ENCODE measurements around the gene CACNA1C. TPM values are rescaled to one million over a fixed set of nuclear protein-coding genes. Genes with fewer than 3 reads are reported as not detected.

The CACNA1C gene
- total RNA-seq, 1 donor from 2014 or later, result 0.02 TPM

- H3K4me3 Mint-ChIP-seq, result no peak overlapping the region
- TF ChIP-seq, protein P1, sequence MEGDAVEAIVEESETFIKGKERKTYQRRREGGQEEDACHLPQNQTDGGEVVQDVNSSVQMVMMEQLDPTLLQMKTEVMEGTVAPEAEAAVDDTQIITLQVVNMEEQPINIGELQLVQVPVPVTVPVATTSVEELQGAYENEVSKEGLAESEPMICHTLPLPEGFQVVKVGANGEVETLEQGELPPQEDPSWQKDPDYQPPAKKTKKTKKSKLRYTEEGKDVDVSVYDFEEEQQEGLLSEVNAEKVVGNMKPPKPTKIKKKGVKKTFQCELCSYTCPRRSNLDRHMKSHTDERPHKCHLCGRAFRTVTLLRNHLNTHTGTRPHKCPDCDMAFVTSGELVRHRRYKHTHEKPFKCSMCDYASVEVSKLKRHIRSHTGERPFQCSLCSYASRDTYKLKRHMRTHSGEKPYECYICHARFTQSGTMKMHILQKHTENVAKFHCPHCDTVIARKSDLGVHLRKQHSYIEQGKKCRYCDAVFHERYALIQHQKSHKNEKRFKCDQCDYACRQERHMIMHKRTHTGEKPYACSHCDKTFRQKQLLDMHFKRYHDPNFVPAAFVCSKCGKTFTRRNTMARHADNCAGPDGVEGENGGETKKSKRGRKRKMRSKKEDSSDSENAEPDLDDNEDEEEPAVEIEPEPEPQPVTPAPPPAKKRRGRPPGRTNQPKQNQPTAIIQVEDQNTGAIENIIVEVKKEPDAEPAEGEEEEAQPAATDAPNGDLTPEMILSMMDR (IDR thresholded peaks at IDR 0.05), result no peak
- intact Hi-C loops (cut with micrococcal nuclease), result no loop called here
- ChIA-PET CTCF (no interaction called here), POLR2A (interaction anchor here (0.5 kb wide), 1 partner anchor 679 kb away, joined by 3 read pairs; no protein-coding TSS in a partner anchor)
- no peak for DNase-seq
- peaks cover 17% of the 10 kb centered on the region for H3K27me3 Mint-ChIP-seq
- H3K27ac Mint-ChIP-seq, result no peak overlapping the region
- H3K9me3 Mint-ChIP-seq, result no peaks in the 10 kb centered on the region
- H3K36me3 Mint-ChIP-seq (ENCODE audit: low read depth), result no peaks in the 10 kb centered on the region
- no peak for ATAC-seq (ENCODE audit: low read depth)
- no peaks in the 10 kb centered on the region for H3K4me1 Mint-ChIP-seq
These were observed 127.4 kb downstream of the CACNA1C start for GRCh38 chr12:2179953-2180736.

DNA sequence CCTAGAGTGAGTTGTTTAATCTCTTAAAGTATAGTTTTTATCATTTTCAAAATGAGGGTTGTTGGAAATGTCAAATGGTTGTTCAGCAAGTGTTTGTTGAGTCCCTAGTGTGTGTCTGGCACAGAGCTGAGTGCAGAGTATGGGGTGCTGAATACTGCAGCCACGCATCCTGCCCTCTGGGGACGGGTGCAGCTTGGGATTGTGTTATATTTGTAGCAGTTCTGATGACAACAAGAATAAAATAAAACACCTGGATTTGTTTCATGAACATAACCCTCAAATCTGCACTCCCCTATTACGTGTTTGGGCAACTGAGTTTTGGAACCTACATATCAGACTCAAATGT lies 127.9 kb downstream of the CACNA1C start:
- ATAC-seq (ENCODE audit: low read depth) (no peak), DNase-seq (no peak)
- no peak overlapping the region for H3K27ac Mint-ChIP-seq
- ChIA-PET POLR2A (no interaction called here), CTCF (no interaction called here)
- intact Hi-C loops (cut with micrococcal nuclease), result no loop called here
- no peaks in the 10 kb centered on the region for H3K36me3 Mint-ChIP-seq (ENCODE audit: low read depth)
- TF ChIP-seq, protein P1 (IDR thresholded peaks at IDR 0.05), result no peak
- H3K9me3 Mint-ChIP-seq, result no peaks in the 10 kb centered on the region
- H3K27me3 Mint-ChIP-seq, result peaks cover 17% of the 10 kb centered on the region
- H3K4me3 Mint-ChIP-seq, result no peak overlapping the region
- H3K4me1 Mint-ChIP-seq, result no peaks in the 10 kb centered on the region

- Mint-ChIP-seq H3K9me3 (no peaks in the 10 kb centered on the region), H3K27me3 (peaks cover 7% of the 10 kb centered on the region), H3K4me1 (peaks cover 9% of the 10 kb centered on the region), H3K27ac (no peak overlapping the region), H3K4me3 (no peak overlapping the region), H3K36me3 (ENCODE audit: low read depth) (no peaks in the 10 kb centered on the region)
- POLR2A ChIA-PET, result no interaction called here
- CTCF ChIA-PET, result no interaction called here
- intact Hi-C loops (cut with micrococcal nuclease), result no loop called here
- no peak for ATAC-seq (ENCODE audit: low read depth)
- TF ChIP-seq, protein P1 (IDR thresholded peaks at IDR 0.05), result no peak
- no peak for DNase-seq
These were observed 131.1 kb downstream of the CACNA1C start for GRCh38 chr12:2183556-2184541.

GRCh38 chr12:2185751-2186341 lies 133.1 kb downstream of the CACNA1C start:
- no peak overlapping the region for H3K4me3 Mint-ChIP-seq
- peaks cover 9% of the 10 kb centered on the region for H3K4me1 Mint-ChIP-seq
- TF ChIP-seq, protein P1 (IDR thresholded peaks at IDR 0.05), result no peak
- no peak overlapping the region for H3K27ac Mint-ChIP-seq
- no peak for DNase-seq
- POLR2A ChIA-PET, result no interaction called here
- CTCF ChIA-PET, result no interaction called here
- intact Hi-C loops (cut with micrococcal nuclease), result no loop called here
- H3K27me3 Mint-ChIP-seq, result peaks cover 4% of the 10 kb centered on the region
- H3K36me3 Mint-ChIP-seq (ENCODE audit: low read depth), result no peaks in the 10 kb centered on the region
- ATAC-seq (ENCODE audit: low read depth), result no peak
- no peaks in the 10 kb centered on the region for H3K9me3 Mint-ChIP-seq

Measured in activated B cell treated with CpG ODN at 0.5 μM for 24 hours (primary cell).